BE2C (cell line): Measurements from ENCODE around the gene FRMD8.
A peak's percentile ranks its signal among the peaks of the same experiment; 100 is the strongest.

Experiments used
- DNase-seq: peaks from one replicate; pipeline ENCODE4 v3.0.0-alpha.2; 2020
- H3K27me3 ChIP-seq: fragments of 250-450 bp; sonication (Bioruptor Pico); 2 replicates; pipeline ENCODE4 v1.5.1; 2020; ENCODE audit warnings: mild to moderate bottlenecking
- H3K36me3 ChIP-seq: fragments of 250-450 bp; sonication (Bioruptor Pico); 2 replicates; pipeline ENCODE4 v1.5.1; 2020; ENCODE audit warnings: mild to moderate bottlenecking
- H3K4me1 ChIP-seq: fragments of 250-450 bp; sonication (Bioruptor Pico); 2 replicates; pipeline ENCODE4 v1.5.1; 2020
- H3K4me3 ChIP-seq: 2 replicates; pipeline ENCODE4 v1.5.1; 2011; ENCODE audit warnings: low read depth, low read length
- H3K9me3 ChIP-seq: fragments of 250-450 bp; sonication (Bioruptor Pico); 2 replicates; pipeline ENCODE4 v1.5.1; 2020
- CTCF ChIP-seq: IDR thresholded peaks from 2 replicates; pipeline ENCODE4 v1.5.1; 2012; ENCODE audit warnings: mild to moderate bottlenecking, low read depth, low read length

The FRMD8 gene

GRCh38 chr11:65381716-65382032 is 4.8 kb upstream of the FRMD8 start:
- no peak for DNase-seq
- Histone ChIP-seq H3K4me3 (peak overlapping the region; percentile 48), H3K4me1 (no peaks in the 10 kb centered on the region)

GRCh38 chr11:65382033-65382803 is 4.2 kb upstream of the FRMD8 start, which contains the start of gene SLC25A45:
Gene SLC25A45 (minus strand): TSS chr11:65382646. CDS start chr11:65381951, 695 bp downstream.
- Histone ChIP-seq H3K27me3 (no peaks in the 10 kb centered on the region), H3K4me1 (no peaks in the 10 kb centered on the region), H3K9me3 (no peaks in the 10 kb centered on the region), H3K36me3 (no peaks in the 10 kb centered on the region), H3K4me3 (peak within 1 kb of the TSS; percentile 48)
- TF ChIP-seq CTCF: peak; percentile 51
- peak; percentile 88 for DNase-seq

More at GRCh38 chr11:65381716-65382032, 4.8 kb upstream of the FRMD8 start:
- no peaks in the 10 kb centered on the region for H3K36me3 ChIP-seq
- no peaks in the 10 kb centered on the region for H3K27me3 ChIP-seq
- no peaks in the 10 kb centered on the region for H3K9me3 ChIP-seq
- no peak for TF ChIP-seq CTCF

GRCh38 chr11:65382804-65383368 is 3.6 kb upstream of the FRMD8 start:
- peak; percentile 80 for DNase-seq
- Histone ChIP-seq H3K27me3 (no peaks in the 10 kb centered on the region), H3K4me1 (no peaks in the 10 kb centered on the region)

GRCh38 chr11:65383778-65384177 is 2.7 kb upstream of the FRMD8 start:
- Histone ChIP-seq H3K36me3 (no peaks in the 10 kb centered on the region), H3K4me1 (no peaks in the 10 kb centered on the region), H3K4me3 (no peak overlapping the region), H3K9me3 (no peaks in the 10 kb centered on the region), H3K27me3 (no peaks in the 10 kb centered on the region)
- no peak for DNase-seq
- no peak for TF ChIP-seq CTCF

More at GRCh38 chr11:65382804-65383368, 3.6 kb upstream of the FRMD8 start:
- H3K36me3 ChIP-seq: no peaks in the 10 kb centered on the region
- TF ChIP-seq CTCF: no peak
- peak overlapping the region; percentile 48 for H3K4me3 ChIP-seq
- no peaks in the 10 kb centered on the region for H3K9me3 ChIP-seq

- Histone ChIP-seq H3K9me3 (no peaks in the 10 kb centered on the region), H3K27me3 (no peaks in the 10 kb centered on the region), H3K4me1 (no peaks in the 10 kb centered on the region), H3K4me3 (no peak overlapping the region), H3K36me3 (no peaks in the 10 kb centered on the region)
- TF ChIP-seq CTCF: no peak
- no peak for DNase-seq
Measured at GRCh38 chr11:65384301-65384889, 2.0 kb upstream of the FRMD8 start.

GRCh38 chr11:65388731-65389130 is 2.3 kb downstream of the FRMD8 start:
- no peaks in the 10 kb centered on the region for H3K9me3 ChIP-seq
- DNase-seq: no peak
- no peak for TF ChIP-seq CTCF
- H3K4me3 ChIP-seq: no peak overlapping the region
- no peaks in the 10 kb centered on the region for H3K27me3 ChIP-seq
- no peaks in the 10 kb centered on the region for H3K36me3 ChIP-seq
- H3K4me1 ChIP-seq: no peaks in the 10 kb centered on the region
